ENCODE measurements around the gene LDLRAD4. TPM values are rescaled to one million over a fixed set of nuclear protein-coding genes. Genes with fewer than 3 reads are reported as not detected.

Gene LDLRAD4
- total and polyA plus RNA-seq, 2 donors (not counting 1 experiment from before 2014, with no cell fraction given), result 13.9 to 35.7 TPM

- Histone ChIP-seq H3K4me3 (ENCODE audit: control extremely low read depth in 1 of 5, extremely low read depth in 1 of 5, insufficient read depth in 1 of 5, low read depth in 2 of 5, low read length in 4 of 5) (no peak overlapping the region), H3K79me2 (ENCODE audit: control insufficient read depth, insufficient read depth, low read length) (no peaks in the 10 kb centered on the region), H3K36me3 (replicated peaks in 1 of 2; ENCODE audit: control extremely low read depth in 1 of 2, control insufficient read depth in 1 of 2, extremely low read depth in 1 of 2, insufficient read depth in 2 of 2, low read length in 1 of 2) (no peaks in the 10 kb centered on the region), H3K9me3 (ENCODE audit: control extremely low read depth in 1 of 3, control insufficient read depth in 2 of 3, insufficient read depth in 1 of 3, low read length in 2 of 3) (no peaks in the 10 kb centered on the region), H3K27me3 (replicated peaks in 1 of 4; ENCODE audit: control extremely low read depth in 1 of 4, control insufficient read depth in 3 of 4, insufficient read depth in 4 of 4, low read length in 3 of 4) (no peaks in the 10 kb centered on the region), H3K27ac (ENCODE audit: low read length in 2 of 2) (no peak overlapping the region), H4K20me1 (ENCODE audit: control insufficient read depth, insufficient read depth, low read length, poor library complexity, severe bottlenecking) (no peaks in the 10 kb centered on the region), H3K4me2 (replicated peaks; ENCODE audit: low read depth, low read length, poor library complexity, severe bottlenecking) (no peak overlapping the region), H3K9ac (ENCODE audit: low read length) (no peak overlapping the region), H2AFZ (ENCODE audit: insufficient read depth, low read depth, low read length, poor library complexity, severe bottlenecking) (no peak overlapping the region), H3K4me1 (ENCODE audit: control insufficient read depth in 2 of 2, insufficient read depth in 2 of 2, low read length in 2 of 2) (peaks cover 9 to 12% of the 10 kb centered on the region in 2 donors)
- peaks cover 3% of the 10 kb centered on the region for H3K27me3 Mint-ChIP-seq
- ChIA-PET CTCF (interaction anchor here (0.7 kb wide), 1 partner anchor 162 kb away, joined by 3 read pairs; no protein-coding TSS in a partner anchor), POLR2A (no interaction called here)
- no peak for DNase-seq
- H3K4me3 Mint-ChIP-seq, result no peak overlapping the region
- no CpG with 5 or more reads among the region's 5 CpGs for WGBS (ENCODE audit: insufficient coverage)
- H3K4me1 Mint-ChIP-seq, result peaks cover 13% of the 10 kb centered on the region
- no peak for ATAC-seq (ENCODE audit: low read depth)
- intact Hi-C loops (cut with micrococcal nuclease), result no loop called here
- TF ChIP-seq EZH2 (IDR thresholded peaks at IDR 0.05; ENCODE audit: borderline replicate concordance, insufficient read depth, low read depth, low read length, poor library complexity, severe bottlenecking) (no peak), CTCF (IDR thresholded peaks at IDR 0.05) (no peak)
- no peak overlapping the region for H3K27ac Mint-ChIP-seq
- H3K9me3 Mint-ChIP-seq (ENCODE audit: insufficient read depth), result no peaks in the 10 kb centered on the region
Measured at GRCh38 chr18:13433685-13434084, 215.1 kb downstream of the LDLRAD4 start.

GRCh38 chr18:13434854-13435253, 216.3 kb downstream of the LDLRAD4 start:
- WGBS (ENCODE audit: insufficient coverage), result 85% methylated on average over 5 of the region's 5 CpGs
- Histone ChIP-seq H3K4me1 (ENCODE audit: control insufficient read depth in 2 of 2, insufficient read depth in 2 of 2, low read length in 2 of 2) (peaks cover 12 to 16% of the 10 kb centered on the region in 2 donors), H2AFZ (ENCODE audit: insufficient read depth, low read depth, low read length, poor library complexity, severe bottlenecking) (no peak overlapping the region), H3K27ac (ENCODE audit: low read length in 2 of 2) (no peak overlapping the region), H3K9ac (ENCODE audit: low read length) (no peak overlapping the region), H4K20me1 (ENCODE audit: control insufficient read depth, insufficient read depth, low read length, poor library complexity, severe bottlenecking) (no peaks in the 10 kb centered on the region), H3K79me2 (ENCODE audit: control insufficient read depth, insufficient read depth, low read length) (no peaks in the 10 kb centered on the region), H3K4me2 (replicated peaks; ENCODE audit: low read depth, low read length, poor library complexity, severe bottlenecking) (no peak overlapping the region), H3K27me3 (replicated peaks in 1 of 4; ENCODE audit: control extremely low read depth in 1 of 4, control insufficient read depth in 3 of 4, insufficient read depth in 4 of 4, low read length in 3 of 4) (no peaks in the 10 kb centered on the region), H3K4me3 (ENCODE audit: control extremely low read depth in 1 of 5, extremely low read depth in 1 of 5, insufficient read depth in 1 of 5, low read depth in 2 of 5, low read length in 4 of 5) (no peak overlapping the region), H3K36me3 (replicated peaks in 1 of 2; ENCODE audit: control extremely low read depth in 1 of 2, control insufficient read depth in 1 of 2, extremely low read depth in 1 of 2, insufficient read depth in 2 of 2, low read length in 1 of 2) (no peaks in the 10 kb centered on the region), H3K9me3 (ENCODE audit: control extremely low read depth in 1 of 3, control insufficient read depth in 2 of 3, insufficient read depth in 1 of 3, low read length in 2 of 3) (no peaks in the 10 kb centered on the region)
- no peak overlapping the region for H3K4me3 Mint-ChIP-seq
- ChIA-PET POLR2A (no interaction called here), CTCF (no interaction called here)
- no peak for TF ChIP-seq EZH2 (IDR thresholded peaks at IDR 0.05; ENCODE audit: borderline replicate concordance, insufficient read depth, low read depth, low read length, poor library complexity, severe bottlenecking)
- no peak for TF ChIP-seq CTCF (IDR thresholded peaks at IDR 0.05)
- no peaks in the 10 kb centered on the region for H3K27me3 Mint-ChIP-seq
- ATAC-seq (ENCODE audit: low read depth), result no peak
- intact Hi-C loops (cut with micrococcal nuclease), result no loop called here
- no peak overlapping the region for H3K27ac Mint-ChIP-seq
- H3K4me1 Mint-ChIP-seq, result peaks cover 18% of the 10 kb centered on the region
- no peak for DNase-seq
- no peaks in the 10 kb centered on the region for H3K9me3 Mint-ChIP-seq (ENCODE audit: insufficient read depth)
